A549 (cell line): ENCODE data around the gene SFXN3.

ENCODE experiments used
- CBX2 ChIP-seq: fragments of 200-600 bp; sonication (generic); IDR thresholded peaks from 2 replicates; pipeline ENCODE4 v1.6.1; 2016; ENCODE audit warnings: low read depth, mild to moderate bottlenecking, borderline replicate concordance
- CHD4 ChIP-seq: fragments of 200-600 bp; sonication (generic); IDR thresholded peaks from 2 replicates; pipeline ENCODE4 v1.6.1; 2016; ENCODE audit warnings: antibody characterized with exemption, mild to moderate bottlenecking, borderline replicate concordance
- ESRRA ChIP-seq: fragments of 150-350 bp; IDR thresholded peaks from 2 replicates; pipeline ENCODE4 v1.6.1; 2014; ENCODE audit warnings: mild to moderate bottlenecking, low read length, borderline replicate concordance
- MYC ChIP-seq: IDR thresholded peaks from 2 replicates; pipeline ENCODE4 v1.6.1; 2012; ENCODE audit warnings: mild to moderate bottlenecking, inconsistent platforms, low read length, improper control_type of control experiment, borderline replicate concordance
- TF ChIP-seq, protein P1 (sequence below): fragments of 250-450 bp; sonication (Bioruptor Pico); IDR thresholded peaks from 2 replicates; pipeline ENCODE4 v1.5.0; 2021; ENCODE audit warnings: mild to moderate bottlenecking, moderate library complexity, borderline replicate concordance
- TF ChIP-seq, protein P2 (sequence below): fragments of >200 bp; sonication (Bioruptor Twin); formaldehyde crosslinking; IDR thresholded peaks from 3 replicates; pipeline ENCODE4 v1.5.1; 2016

GRCh38 chr10:101061624-101062231, 30.7 kb downstream of the SFXN3 start, which contains the start of gene KAZALD1:
- TF ChIP-seq MYC: no peak
- no peak for TF ChIP-seq CHD4
- TF ChIP-seq, protein P1, sequence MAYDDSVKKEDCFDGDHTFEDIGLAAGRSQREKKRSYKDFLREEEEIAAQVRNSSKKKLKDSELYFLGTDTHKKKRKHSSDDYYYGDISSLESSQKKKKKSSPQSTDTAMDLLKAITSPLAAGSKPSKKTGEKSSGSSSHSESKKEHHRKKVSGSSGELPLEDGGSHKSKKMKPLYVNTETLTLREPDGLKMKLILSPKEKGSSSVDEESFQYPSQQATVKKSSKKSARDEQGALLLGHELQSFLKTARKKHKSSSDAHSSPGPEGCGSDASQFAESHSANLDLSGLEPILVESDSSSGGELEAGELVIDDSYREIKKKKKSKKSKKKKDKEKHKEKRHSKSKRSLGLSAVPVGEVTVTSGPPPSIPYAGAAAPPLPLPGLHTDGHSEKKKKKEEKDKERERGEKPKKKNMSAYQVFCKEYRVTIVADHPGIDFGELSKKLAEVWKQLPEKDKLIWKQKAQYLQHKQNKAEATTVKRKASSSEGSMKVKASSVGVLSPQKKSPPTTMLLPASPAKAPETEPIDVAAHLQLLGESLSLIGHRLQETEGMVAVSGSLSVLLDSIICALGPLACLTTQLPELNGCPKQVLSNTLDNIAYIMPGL: no peak
- TF ChIP-seq ESRRA: no peak
- TF ChIP-seq, protein P2, sequence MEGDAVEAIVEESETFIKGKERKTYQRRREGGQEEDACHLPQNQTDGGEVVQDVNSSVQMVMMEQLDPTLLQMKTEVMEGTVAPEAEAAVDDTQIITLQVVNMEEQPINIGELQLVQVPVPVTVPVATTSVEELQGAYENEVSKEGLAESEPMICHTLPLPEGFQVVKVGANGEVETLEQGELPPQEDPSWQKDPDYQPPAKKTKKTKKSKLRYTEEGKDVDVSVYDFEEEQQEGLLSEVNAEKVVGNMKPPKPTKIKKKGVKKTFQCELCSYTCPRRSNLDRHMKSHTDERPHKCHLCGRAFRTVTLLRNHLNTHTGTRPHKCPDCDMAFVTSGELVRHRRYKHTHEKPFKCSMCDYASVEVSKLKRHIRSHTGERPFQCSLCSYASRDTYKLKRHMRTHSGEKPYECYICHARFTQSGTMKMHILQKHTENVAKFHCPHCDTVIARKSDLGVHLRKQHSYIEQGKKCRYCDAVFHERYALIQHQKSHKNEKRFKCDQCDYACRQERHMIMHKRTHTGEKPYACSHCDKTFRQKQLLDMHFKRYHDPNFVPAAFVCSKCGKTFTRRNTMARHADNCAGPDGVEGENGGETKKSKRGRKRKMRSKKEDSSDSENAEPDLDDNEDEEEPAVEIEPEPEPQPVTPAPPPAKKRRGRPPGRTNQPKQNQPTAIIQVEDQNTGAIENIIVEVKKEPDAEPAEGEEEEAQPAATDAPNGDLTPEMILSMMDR: no peak
- no peak for TF ChIP-seq CBX2
